Measurements from ENCODE around the gene DUOXA2. TPM values are rescaled to one million over a fixed set of nuclear protein-coding genes. Genes with fewer than 3 reads are reported as not detected.

Gene DUOXA2
- total RNA-seq, 1 donor from 2014 or later = not detected

DNA sequence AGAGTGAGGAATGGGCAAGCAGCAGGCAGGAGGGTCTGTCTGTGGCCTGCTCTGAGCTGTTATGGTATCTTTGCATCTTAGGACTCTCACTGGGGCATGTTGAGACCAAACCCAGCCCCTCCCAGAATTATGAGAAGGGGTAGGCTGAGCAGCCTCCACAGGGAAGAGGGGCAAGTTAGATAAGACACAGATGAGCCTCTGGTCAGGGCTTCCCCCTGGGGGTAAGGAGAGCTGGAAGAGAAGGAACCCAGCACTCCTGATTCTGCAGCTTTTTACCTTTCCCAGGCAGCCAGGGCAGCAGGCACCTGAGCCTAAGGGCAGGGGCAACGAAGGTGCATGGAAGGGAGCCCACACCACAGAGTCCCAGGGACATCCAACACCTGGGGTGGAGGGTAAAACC is 34.9 kb downstream of the DUOXA2 start:
- Mint-ChIP-seq H3K4me3 (no peak overlapping the region), H3K9me3 (no peaks in the 10 kb centered on the region), H3K36me3 (ENCODE audit: low read depth) (no peaks in the 10 kb centered on the region), H3K27me3 (ENCODE audit: low read depth) (peaks cover 7% of the 10 kb centered on the region), H3K27ac (ENCODE audit: unreplicated experiment) (no peak overlapping the region), H3K4me1 (no peaks in the 10 kb centered on the region)
- TF ChIP-seq, protein P1, sequence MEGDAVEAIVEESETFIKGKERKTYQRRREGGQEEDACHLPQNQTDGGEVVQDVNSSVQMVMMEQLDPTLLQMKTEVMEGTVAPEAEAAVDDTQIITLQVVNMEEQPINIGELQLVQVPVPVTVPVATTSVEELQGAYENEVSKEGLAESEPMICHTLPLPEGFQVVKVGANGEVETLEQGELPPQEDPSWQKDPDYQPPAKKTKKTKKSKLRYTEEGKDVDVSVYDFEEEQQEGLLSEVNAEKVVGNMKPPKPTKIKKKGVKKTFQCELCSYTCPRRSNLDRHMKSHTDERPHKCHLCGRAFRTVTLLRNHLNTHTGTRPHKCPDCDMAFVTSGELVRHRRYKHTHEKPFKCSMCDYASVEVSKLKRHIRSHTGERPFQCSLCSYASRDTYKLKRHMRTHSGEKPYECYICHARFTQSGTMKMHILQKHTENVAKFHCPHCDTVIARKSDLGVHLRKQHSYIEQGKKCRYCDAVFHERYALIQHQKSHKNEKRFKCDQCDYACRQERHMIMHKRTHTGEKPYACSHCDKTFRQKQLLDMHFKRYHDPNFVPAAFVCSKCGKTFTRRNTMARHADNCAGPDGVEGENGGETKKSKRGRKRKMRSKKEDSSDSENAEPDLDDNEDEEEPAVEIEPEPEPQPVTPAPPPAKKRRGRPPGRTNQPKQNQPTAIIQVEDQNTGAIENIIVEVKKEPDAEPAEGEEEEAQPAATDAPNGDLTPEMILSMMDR (conservative IDR thresholded peaks at IDR 0.05) = no peak
- DNase-seq (ENCODE audit: low read depth, low spot score) = no peak

DNA sequence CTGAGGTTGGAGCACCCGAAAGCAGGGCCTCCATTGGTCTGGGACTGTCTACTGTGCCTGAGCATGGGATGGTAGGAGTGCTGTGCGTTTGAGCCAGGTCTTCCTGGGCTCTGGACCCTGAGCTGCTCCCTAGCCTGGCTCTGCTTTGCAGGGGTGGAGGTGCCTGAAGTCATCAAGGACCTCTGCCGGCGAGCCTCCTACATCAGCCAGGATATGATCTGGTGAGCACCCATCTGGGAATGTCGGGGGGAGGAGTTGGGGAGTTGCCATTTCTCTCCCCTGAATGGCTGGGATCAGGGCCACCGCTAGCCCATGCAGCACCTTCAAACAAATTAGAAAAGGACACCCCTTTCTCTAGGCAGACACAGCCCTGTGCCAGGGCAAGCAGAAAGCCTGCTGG is 36.4 kb downstream of the DUOXA2 start:
- no peak overlapping the region for H3K4me3 Mint-ChIP-seq
- no peaks in the 10 kb centered on the region for H3K36me3 Mint-ChIP-seq (ENCODE audit: low read depth)
- DNase-seq (ENCODE audit: low read depth, low spot score) = no peak

DNA sequence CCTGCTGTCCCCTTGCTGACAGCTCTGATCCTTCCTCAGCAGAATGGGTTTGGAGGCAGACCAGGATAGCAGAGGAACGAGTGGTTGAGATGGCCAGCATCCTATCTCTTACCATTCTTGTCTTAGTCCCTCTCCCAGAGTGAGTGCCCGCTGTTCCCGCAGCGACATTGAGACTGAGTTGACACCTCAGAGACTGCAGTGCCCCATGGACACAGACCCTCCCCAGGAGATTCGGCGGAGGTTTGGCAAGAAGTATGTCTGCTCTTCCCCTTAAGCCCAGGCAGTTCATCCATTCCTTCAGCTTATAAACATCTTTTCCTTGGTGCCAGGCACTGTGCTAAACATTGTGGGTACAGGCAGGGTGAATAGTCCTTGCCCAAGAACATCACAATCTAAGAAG is 36.9 kb downstream of the DUOXA2 start:
- no peak for DNase-seq (ENCODE audit: low read depth, low spot score)
- TF ChIP-seq, protein P1 (conservative IDR thresholded peaks at IDR 0.05) = no peak
- H3K4me1 Mint-ChIP-seq = no peaks in the 10 kb centered on the region
- H3K27me3 Mint-ChIP-seq (ENCODE audit: low read depth) = no peaks in the 10 kb centered on the region
- no peaks in the 10 kb centered on the region for H3K9me3 Mint-ChIP-seq
- no peak overlapping the region for H3K27ac Mint-ChIP-seq (ENCODE audit: unreplicated experiment)
- no peak overlapping the region for H3K4me3 Mint-ChIP-seq
- H3K36me3 Mint-ChIP-seq (ENCODE audit: low read depth) = no peaks in the 10 kb centered on the region

More for the DNA sequence above, 36.4 kb downstream of the DUOXA2 start:
- H3K27ac Mint-ChIP-seq (ENCODE audit: unreplicated experiment) = no peak overlapping the region
- no peaks in the 10 kb centered on the region for H3K4me1 Mint-ChIP-seq
- H3K27me3 Mint-ChIP-seq (ENCODE audit: low read depth) = no peaks in the 10 kb centered on the region
- TF ChIP-seq, protein P1 (conservative IDR thresholded peaks at IDR 0.05) = no peak
- H3K9me3 Mint-ChIP-seq = no peaks in the 10 kb centered on the region

DNA sequence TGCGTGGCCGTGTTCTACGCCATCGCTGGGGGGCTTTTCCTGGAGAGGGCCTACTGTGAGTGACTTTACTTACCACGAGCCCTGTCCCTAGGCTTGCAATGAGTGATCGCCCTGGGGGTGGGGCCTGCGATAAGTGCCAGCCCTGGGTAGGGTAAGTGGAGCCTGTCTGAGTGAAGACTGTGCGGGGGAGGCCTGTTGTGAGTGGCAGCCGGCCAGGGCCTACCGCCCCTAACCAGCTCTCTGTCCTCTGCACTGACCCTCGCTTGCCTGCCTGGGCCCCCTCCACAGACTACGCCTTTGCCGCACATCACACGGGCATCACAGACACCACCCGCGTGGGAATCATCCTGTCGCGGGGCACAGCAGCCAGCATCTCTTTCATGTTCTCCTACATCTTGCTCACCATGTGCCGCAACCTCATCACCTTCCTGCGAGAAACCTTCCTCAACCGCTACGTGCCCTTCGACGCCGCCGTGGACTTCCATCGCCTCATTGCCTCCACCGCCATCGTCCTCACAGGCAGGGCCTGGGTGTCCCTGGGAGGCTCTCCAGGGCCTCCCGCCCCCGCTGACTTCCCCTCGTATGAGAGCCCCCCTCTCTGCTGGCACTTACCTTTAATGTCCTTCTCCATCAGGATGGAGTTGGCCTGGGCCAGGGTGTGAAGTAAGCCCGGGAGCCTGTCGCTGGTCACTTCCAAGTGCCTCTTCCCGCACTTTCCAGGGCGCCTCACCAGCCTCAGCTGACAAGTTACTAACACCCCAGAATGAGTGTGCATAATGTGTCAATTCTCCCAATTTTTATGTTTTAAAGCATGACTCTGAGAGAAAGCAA is 38.1 kb downstream of the DUOXA2 start:
- no peak for DNase-seq (ENCODE audit: low read depth, low spot score)
- TF ChIP-seq, protein P1 (conservative IDR thresholded peaks at IDR 0.05) = no peak
- H3K36me3 Mint-ChIP-seq (ENCODE audit: low read depth) = peaks cover 3% of the 10 kb centered on the region
- H3K27ac Mint-ChIP-seq (ENCODE audit: unreplicated experiment) = no peak overlapping the region
- H3K4me1 Mint-ChIP-seq = peaks cover 6% of the 10 kb centered on the region
- peaks cover 2% of the 10 kb centered on the region for H3K27me3 Mint-ChIP-seq (ENCODE audit: low read depth)
- H3K4me3 Mint-ChIP-seq = no peak overlapping the region
- H3K9me3 Mint-ChIP-seq = no peaks in the 10 kb centered on the region

DNA sequence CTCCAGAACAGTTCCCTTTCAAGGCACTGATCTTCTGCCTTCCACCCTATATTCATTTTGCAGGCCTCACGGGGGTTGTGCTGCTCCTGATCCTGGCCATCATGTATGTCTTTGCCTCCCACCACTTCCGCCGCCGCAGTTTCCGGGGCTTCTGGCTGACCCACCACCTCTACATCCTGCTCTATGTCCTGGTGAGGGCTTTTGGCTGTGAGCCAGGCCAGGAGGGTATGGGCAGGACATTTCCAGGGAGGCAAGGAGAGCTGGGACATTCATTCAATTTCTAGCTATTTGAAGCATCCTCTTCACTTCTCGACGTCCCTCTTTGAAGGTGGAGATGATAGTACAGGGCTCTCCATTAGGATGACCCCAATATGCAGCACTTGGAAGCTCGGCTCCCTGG is 41.6 kb downstream of the DUOXA2 start:
- Mint-ChIP-seq H3K27ac (ENCODE audit: unreplicated experiment) (no peak overlapping the region), H3K4me1 (peaks cover 23% of the 10 kb centered on the region), H3K27me3 (ENCODE audit: low read depth) (peaks cover 5% of the 10 kb centered on the region), H3K9me3 (no peaks in the 10 kb centered on the region), H3K36me3 (ENCODE audit: low read depth) (peaks cover 3% of the 10 kb centered on the region), H3K4me3 (no peak overlapping the region)
- TF ChIP-seq, protein P1 (conservative IDR thresholded peaks at IDR 0.05) = no peak
- DNase-seq (ENCODE audit: low read depth, low spot score) = no peak
